Neural progenitor cell (in vitro differentiated cells): ENCODE data around the gene NPIPB6.

Experiments
- EZH2 ChIP-seq: fragments of 200-600 bp; sonication (generic); IDR thresholded peaks from 2 replicates; pipeline ENCODE4 v1.6.1; 2017; ENCODE audit warnings: antibody characterized with exemption, mild to moderate bottlenecking, moderate library complexity
- EZH2phosphoT487 ChIP-seq: fragments of 200-600 bp; sonication (generic); IDR thresholded peaks from 2 replicates; pipeline ENCODE4 v1.6.1; 2017; ENCODE audit warnings: antibody characterized with exemption
- TF ChIP-seq, protein P1 (sequence below): fragments of 200-600 bp; sonication (generic); IDR thresholded peaks from 2 replicates; pipeline ENCODE4 v1.5.1; 2017; ENCODE audit warnings: antibody characterized with exemption, mild to moderate bottlenecking

DNA sequence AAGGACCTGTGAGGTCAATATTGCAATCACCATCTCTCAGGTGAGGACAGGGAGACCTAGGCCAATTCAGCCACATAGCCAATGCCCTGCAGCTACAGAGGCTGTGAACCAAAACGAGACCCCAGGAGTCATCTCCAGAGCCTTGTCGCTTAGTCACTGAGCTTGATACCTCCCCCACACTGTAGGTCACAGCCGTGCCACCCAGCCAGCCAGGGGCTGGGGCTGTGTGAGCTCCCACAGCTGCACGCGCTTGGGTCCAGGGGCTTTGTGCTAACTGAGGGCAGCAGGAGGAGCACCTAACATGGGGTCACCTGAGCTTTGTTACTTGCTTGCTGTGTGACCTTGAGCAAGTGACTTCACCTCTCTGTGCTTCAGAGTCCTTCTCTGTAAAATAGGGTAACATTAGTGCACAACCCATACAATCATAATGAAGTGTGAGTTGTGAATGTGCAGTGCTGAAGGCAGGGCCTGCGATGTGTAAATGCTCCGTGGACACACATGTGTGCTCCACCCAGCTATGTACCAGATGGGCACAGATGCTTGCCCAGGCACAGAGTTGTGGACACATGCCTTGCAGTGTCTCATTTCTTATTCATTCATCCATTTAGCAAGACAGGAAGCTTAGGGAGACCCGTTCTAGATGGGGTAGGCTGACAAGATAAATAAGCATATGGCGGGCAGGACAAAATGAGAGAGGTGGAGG lies 45.1 kb downstream of the NPIPB6 start:
- TF ChIP-seq, protein P1, sequence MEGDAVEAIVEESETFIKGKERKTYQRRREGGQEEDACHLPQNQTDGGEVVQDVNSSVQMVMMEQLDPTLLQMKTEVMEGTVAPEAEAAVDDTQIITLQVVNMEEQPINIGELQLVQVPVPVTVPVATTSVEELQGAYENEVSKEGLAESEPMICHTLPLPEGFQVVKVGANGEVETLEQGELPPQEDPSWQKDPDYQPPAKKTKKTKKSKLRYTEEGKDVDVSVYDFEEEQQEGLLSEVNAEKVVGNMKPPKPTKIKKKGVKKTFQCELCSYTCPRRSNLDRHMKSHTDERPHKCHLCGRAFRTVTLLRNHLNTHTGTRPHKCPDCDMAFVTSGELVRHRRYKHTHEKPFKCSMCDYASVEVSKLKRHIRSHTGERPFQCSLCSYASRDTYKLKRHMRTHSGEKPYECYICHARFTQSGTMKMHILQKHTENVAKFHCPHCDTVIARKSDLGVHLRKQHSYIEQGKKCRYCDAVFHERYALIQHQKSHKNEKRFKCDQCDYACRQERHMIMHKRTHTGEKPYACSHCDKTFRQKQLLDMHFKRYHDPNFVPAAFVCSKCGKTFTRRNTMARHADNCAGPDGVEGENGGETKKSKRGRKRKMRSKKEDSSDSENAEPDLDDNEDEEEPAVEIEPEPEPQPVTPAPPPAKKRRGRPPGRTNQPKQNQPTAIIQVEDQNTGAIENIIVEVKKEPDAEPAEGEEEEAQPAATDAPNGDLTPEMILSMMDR: no peak
- TF ChIP-seq EZH2: no peak
- no peak for TF ChIP-seq EZH2phosphoT487
